K562 (cell line): ENCODE results near the gene KRTAP5-1. TPM values are rescaled to one million over a fixed set of nuclear protein-coding genes. Genes with fewer than 3 reads are reported as not detected.

Source experiments
- ATAC-seq: fragments of 200-7000 bp; cut with Tn5 transposase; 3 replicates; pipeline ENCODE4 v1.9.1; 2020; ENCODE audit warnings: moderate library complexity
- BruUV-seq: library from RNA; stranded (reverse); fragments of 400-500 nt; replicated peaks from 2 replicates; lab custom pipeline; 2021; lab: Mats Ljungman, UMichigan
- CTCF ChIA-PET: fragments of 300-600 bp; formaldehyde crosslinking; extraction: SDS; loops from one replicate; lab custom pipeline; 2021; ENCODE audit warnings: low intra/inter-chr PET ratio; lab: Yijun Ruan, JAX
- POLR2A ChIA-PET: fragments of 300-600, 350-650 bp; sonication (Branson Sonifier 250); formaldehyde crosslinking; extraction: SDS; loops from one replicate; lab custom pipeline; 2021; ENCODE audit warnings: antibody characterized with exemption, inconsistent platforms; lab: Yijun Ruan, JAX
- DNase-seq, 4 experiments: peaks; one replicate each; pipeline versions ENCODE4 v3.0.0 to v3.0.0-alpha.2; 2011 to 2018; ENCODE audit warnings: low spot score in 3 of 4, mixed read lengths in 3 of 4; ENCODE audit errors: extremely low read depth in 1 of 4
- FAIRE-seq: peaks from 2 replicates; lab custom pipeline; 2011; peaks lifted over from hg19 to GRCh38; lab: Jason Lieb, UNC
- H2AFZ ChIP-seq: 2 replicates; pipeline ENCODE4 v1.6.0; 2011; ENCODE audit warnings: low read depth, low read length, control low read depth, inconsistent platforms
- H3K27ac ChIP-seq: fragments of 200-600 bp; 3 replicates; pipeline ENCODE4 v1.8.0; 2011; ENCODE audit warnings: low read depth, mild to moderate bottlenecking, control low read depth, inconsistent platforms, low read length, moderate library complexity, mixed read lengths; ENCODE audit errors: extremely low read depth
- H3K27me3 ChIP-seq, 2 experiments: fragments of 300-600 bp in 1 of 2; 2 replicates in 1 of 2; 3 replicates in 1 of 2; pipeline versions ENCODE4 v1.6.0 to v1.8.0; 2011; ENCODE audit warnings: inconsistent platforms in 2 of 2, low read length in 2 of 2, mild to moderate bottlenecking in 1 of 2, mixed read lengths in 1 of 2, moderate library complexity in 1 of 2; ENCODE audit not compliant: control insufficient read depth in 2 of 2, insufficient read depth in 2 of 2
- H3K36me3 ChIP-seq: fragments of 300-600 bp; 3 replicates; pipeline ENCODE4 v1.8.0; 2011; ENCODE audit warnings: mild to moderate bottlenecking, low read length, inconsistent platforms; ENCODE audit not compliant: control insufficient read depth, insufficient read depth
- H3K4me1 ChIP-seq, 2 experiments: fragments of 200-600 bp in 1 of 2; replicated peaks in 1 of 2; 2 replicates in 1 of 2; 3 replicates in 1 of 2; pipeline versions ENCODE4 v1.5.1 to v1.8.0; 2011; ENCODE audit warnings: inconsistent platforms in 2 of 2, low read length in 2 of 2, mild to moderate bottlenecking in 1 of 2, mixed read lengths in 1 of 2, moderate library complexity in 1 of 2; ENCODE audit not compliant: control insufficient read depth in 2 of 2, insufficient read depth in 2 of 2
- H3K4me2 ChIP-seq: 2 replicates; pipeline ENCODE4 v1.6.1; 2011; ENCODE audit warnings: low read length, control low read depth, inconsistent platforms, mixed read lengths; ENCODE audit not compliant: insufficient read depth
- H3K4me3 ChIP-seq: fragments of 200-600 bp; sonication (generic), shearing (Covaris generic); 2 replicates; pipeline ENCODE4 v1.5.1; 2016; ENCODE audit warnings: control low read depth, inconsistent platforms
- H3K79me2 ChIP-seq: fragments of 200-600 bp; 3 replicates; pipeline ENCODE4 v1.8.0; 2011; ENCODE audit warnings: low read length, inconsistent platforms; ENCODE audit not compliant: control insufficient read depth, insufficient read depth
- H3K9ac ChIP-seq, 2 experiments: 2 replicates each; pipeline versions ENCODE4 v1.6.0 to v1.6.1; 2011; ENCODE audit warnings: low read depth in 2 of 2, low read length in 2 of 2, control low read depth in 1 of 2, inconsistent platforms in 1 of 2, mild to moderate bottlenecking in 1 of 2, mixed read lengths in 1 of 2; ENCODE audit not compliant: insufficient read depth in 1 of 2
- H3K9me1 ChIP-seq: one replicate; pipeline ENCODE4 v1.6.0; 2011; ENCODE audit warnings: inconsistent platforms, mild to moderate bottlenecking, low read length, moderate library complexity; ENCODE audit not compliant: control insufficient read depth, insufficient read depth
- H3K9me3 ChIP-seq: replicated peaks from 2 replicates; pipeline ENCODE4 v1.5.1; 2011; ENCODE audit warnings: low read depth, low read length, inconsistent platforms; ENCODE audit not compliant: control insufficient read depth, insufficient read depth
- H4K20me1 ChIP-seq: replicated peaks from 2 replicates; pipeline ENCODE4 v1.6.1; 2011; ENCODE audit warnings: low read length, inconsistent platforms, mixed read lengths; ENCODE audit not compliant: control insufficient read depth, insufficient read depth
- CTCFL ChIP-seq: IDR thresholded peaks from 2 replicates; pipeline ENCODE4 v1.6.1; 2011; ENCODE audit warnings: borderline replicate concordance, low read depth, mild to moderate bottlenecking, moderate library complexity, low read length; ENCODE audit not compliant: insufficient read depth, poor library complexity, severe bottlenecking
- E2F6 ChIP-seq, 2 experiments: IDR thresholded peaks; 2 replicates each; pipeline ENCODE4 v1.6.1; 2011; ENCODE audit warnings: borderline replicate concordance in 1 of 2, control low read depth in 1 of 2, low read depth in 1 of 2, low read length in 1 of 2, mild to moderate bottlenecking in 1 of 2, mixed read lengths in 1 of 2, moderate library complexity in 1 of 2; ENCODE audit not compliant: insufficient read depth in 1 of 2, insufficient read length in 1 of 2, poor library complexity in 1 of 2, severe bottlenecking in 1 of 2; ENCODE audit errors: extremely low read depth in 1 of 2
- MAFK ChIP-seq: IDR thresholded peaks from 2 replicates; pipeline ENCODE4 v1.6.1; 2011; ENCODE audit warnings: low read length, improper control_type of control experiment
- MYC ChIP-seq, 2 experiments: fragments of 250-450 bp in 1 of 2; sonication (Bioruptor Pico) in 1 of 2; IDR thresholded peaks; 2 replicates each; pipeline versions ENCODE4 v1.5.1 to v1.6.1; 2012 to 2021; ENCODE audit warnings: low read depth in 2 of 2, borderline replicate concordance in 1 of 2, improper control_type of control experiment in 1 of 2, low read length in 1 of 2, mild to moderate bottlenecking in 1 of 2, moderate library complexity in 1 of 2
- NFXL1 ChIP-seq: fragments of 450-650 bp; formaldehyde crosslinking; IDR thresholded peaks from 2 replicates; pipeline ENCODE4 v1.4.0; 2021; ENCODE audit warnings: mild to moderate bottlenecking
- SIX5 ChIP-seq, 2 experiments: IDR thresholded peaks; 2 replicates each; pipeline ENCODE4 v1.6.1; 2011; ENCODE audit warnings: low read length in 2 of 2, borderline replicate concordance in 1 of 2, low read depth in 1 of 2, mild to moderate bottlenecking in 1 of 2, moderate library complexity in 1 of 2; ENCODE audit not compliant: insufficient read depth in 1 of 2
- TAL1 ChIP-seq: fragments of 450-650 bp; IDR thresholded peaks from 2 replicates; pipeline ENCODE4 v1.6.1; 2016; ENCODE audit warnings: mild to moderate bottlenecking
- ZNF239 ChIP-seq: fragments of 250-450 bp; sonication (Bioruptor Pico); IDR thresholded peaks from 2 replicates; pipeline ENCODE4 v1.4.0; 2020; ENCODE audit warnings: mild to moderate bottlenecking
- ZNF830 ChIP-seq: fragments of 250-450 bp; sonication (Bioruptor Pico); IDR thresholded peaks from 2 replicates; pipeline ENCODE4 v1.5.0; 2021; ENCODE audit warnings: mild to moderate bottlenecking
- WGBS: fragments of 100-300 bp; shearing (Covaris generic); methylation state at CpG from one replicate; pipeline ENCODE4 v1.1.6; 2016; ENCODE audit warnings: low coverage, mixed read lengths; ENCODE audit not compliant: insufficient coverage; ENCODE audit errors: missing lambda C conversion rate; 5-methylcytosine and 5-hydroxymethylcytosine counted together
- in situ Hi-C: fragments of 300-500 bp; cut with MboI; formaldehyde crosslinking; loops from 4 replicates; pipeline ENCODE4 v1.15.0; 2018; ENCODE audit warnings: inconsistent platforms, mixed read lengths
- intact Hi-C: fragments of 100-400 bp; cut with micrococcal nuclease; formaldehyde crosslinking; loops from 2 replicates; pipeline ENCODE4 v1.14.2; 2022
- polyA plus RNA-seq, 8 experiments: library from polyadenylated mRNA; depleted of rRNA in 4 of 8; stranded (reverse) in 5 of 8; unstranded in 3 of 8; fragments of >200 nt; fragmentation: Nextera tagmentation in 2 of 8; fragmentation: Illumina TruSeq in 1 of 8; extraction: Ambion mirVana in 2 of 8; extraction: Trizol in 1 of 8; gene quantifications; 2 replicates each; pipeline versions ENCODE4 v1.2.1 to v1.2.3, GENCODE V29; 2011 to 2014; ENCODE audit warnings: inconsistent platforms in 1 of 8, missing spikeins in 1 of 8
- total RNA-seq, 7 experiments: library from RNA; depleted of rRNA in 6 of 7; stranded (reverse); fragments of >200 nt in 6 of 7; fragmentation: Illumina TruSeq in 2 of 7; extraction: Trizol in 2 of 7; gene quantifications; 2 replicates each; pipeline versions ENCODE4 v1.2.1 to v1.2.3, GENCODE V29; 2011 to 2021; ENCODE audit warnings: low replicate concordance in 1 of 7

KRTAP5-1 gene
- total and polyA plus RNA-seq, 9 of the 15 experiments (the other 6 are each of a cell fraction or from before 2014, with no cell fraction given) = not detected

DNA sequence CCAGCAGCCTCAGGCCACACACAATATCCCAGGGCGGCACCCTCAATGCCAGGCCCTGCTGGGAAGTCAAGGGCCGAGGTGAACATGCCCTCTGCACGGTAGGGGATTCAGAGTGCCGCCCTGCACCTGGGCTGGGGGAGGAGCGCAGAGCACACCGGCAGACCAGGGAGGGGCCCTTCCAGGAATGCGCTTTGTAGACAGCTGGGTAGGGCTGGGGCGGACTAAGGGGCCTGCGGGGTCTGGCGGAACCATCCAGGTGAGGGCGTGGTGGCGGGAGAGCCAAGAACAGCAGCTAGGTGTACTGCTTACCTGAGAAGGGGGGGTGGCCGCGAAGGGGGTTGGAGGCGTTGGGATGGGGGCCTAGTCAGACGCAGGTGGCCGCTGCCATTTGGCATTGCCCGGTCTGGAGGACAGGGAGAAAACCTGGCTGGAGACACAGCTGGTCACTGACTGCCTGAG, 39.0 kb downstream of the KRTAP5-1 start:
- no peak overlapping the region for H3K27ac ChIP-seq
- H3K79me2 ChIP-seq = no peaks in the 10 kb centered on the region
- CTCF ChIA-PET = interaction anchor here (0.6 to 3.1 kb wide), 2 partner anchors 25 to 28 kb away, joined by 3 to 19 read pairs; no protein-coding TSS in a partner anchor
- DNase-seq = no peak
- in situ Hi-C loops (no loop called here), intact Hi-C loops (loop anchor here (2.0 kb wide), 1 partner anchor 29 kb away; no protein-coding TSS in a partner anchor)
- H3K4me2 ChIP-seq = no peak overlapping the region
- ATAC-seq = no peak
- POLR2A ChIA-PET = interaction anchor here (1.0 kb wide), 1 partner anchor 25 kb away, joined by 4 read pairs; no protein-coding TSS in a partner anchor
- 38% methylated on average over 15 of the region's 18 CpGs for WGBS
- peaks cover 0 to 5% of the 10 kb centered on the region in 2 experiments; a peak in 1 of 5 replicates for H3K27me3 ChIP-seq
- FAIRE-seq = no peak
- H3K9ac ChIP-seq = peak overlapping the region in 1 of 2 experiments; percentile 79; a peak in 1 of 4 replicates
- BruUV-seq = no TSS peak
- peaks cover 3% of the 10 kb centered on the region; the same call in 1 of the 2 replicates for H4K20me1 ChIP-seq
- no peak overlapping the region for H3K4me3 ChIP-seq
- no peak overlapping the region for H2AFZ ChIP-seq
- no peaks in the 10 kb centered on the region for H3K9me3 ChIP-seq
- H3K36me3 ChIP-seq = no peaks in the 10 kb centered on the region
- H3K4me1 ChIP-seq = peaks cover 0 to 58% of the 10 kb centered on the region in 2 experiments; a peak in 3 of 5 replicates
- H3K9me1 ChIP-seq = no peaks in the 10 kb centered on the region
- TF ChIP-seq ZNF830 (CRISPR knock-in tag) = no peak
- no peak for TF ChIP-seq CTCFL
- TF ChIP-seq TAL1 = no peak
- TF ChIP-seq E2F6 (IDR thresholded peaks at IDR 0.05; ENCODE audit: borderline replicate concordance in 1 of 2, extremely low read depth in 1 of 2, insufficient read depth in 1 of 2, insufficient read length in 1 of 2, low read depth in 1 of 2, low read length in 1 of 2, poor library complexity in 1 of 2, severe bottlenecking in 1 of 2) = no peak
- no peak for TF ChIP-seq NFXL1 (CRISPR knock-in tag)
- TF ChIP-seq ZNF239 = no peak
- TF ChIP-seq MAFK = no peak
- TF ChIP-seq MYC (IDR thresholded peaks at IDR 0.05; ENCODE audit: low read depth, low read length) = no peak
- TF ChIP-seq MYC (CRISPR knock-in tag; IDR thresholded peaks at IDR 0.05; ENCODE audit: borderline replicate concordance, low read depth) = no peak
- no peak for TF ChIP-seq SIX5 (IDR thresholded peaks at IDR 0.05; ENCODE audit: borderline replicate concordance in 1 of 2, insufficient read depth in 1 of 2, low read depth in 1 of 2, low read length in 2 of 2)
